Measurements from ENCODE around the gene RAC2. TPM values are rescaled to one million over a fixed set of nuclear protein-coding genes. Genes with fewer than 3 reads are reported as not detected.

RAC2 gene
- total RNA-seq, 1 donor from 2014 or later = 13.7 TPM

DNA sequence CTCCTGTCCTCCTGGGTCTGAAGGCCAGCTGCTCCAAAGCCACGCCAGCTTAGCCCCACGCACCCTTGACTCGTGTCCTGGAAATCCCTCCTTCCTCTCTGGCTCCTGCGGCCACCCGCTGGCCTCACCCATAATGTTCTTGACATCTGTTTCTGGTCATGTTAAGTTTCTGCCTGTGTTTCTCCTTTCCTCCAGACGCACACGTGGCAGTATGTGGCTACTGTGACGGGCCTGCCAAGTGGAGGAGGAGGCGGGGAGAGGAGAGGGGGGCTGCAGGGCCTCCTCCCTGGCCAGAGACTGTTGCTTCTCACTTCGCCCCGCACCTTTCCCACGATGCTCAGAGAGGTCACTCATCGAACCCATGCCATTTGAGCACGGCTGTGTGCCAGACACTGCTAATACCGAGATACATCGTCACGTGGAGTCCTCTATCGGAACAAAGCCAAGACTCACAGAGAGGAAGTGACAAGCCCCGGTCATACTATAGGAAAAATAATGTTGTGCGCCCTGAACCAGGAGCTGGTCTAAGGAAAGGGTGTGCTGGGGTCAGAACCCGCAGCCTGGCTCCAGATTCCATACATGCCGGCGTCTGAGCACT, 67.5 kb downstream of the RAC2 start:
- no peak for DNase-seq (ENCODE audit: low read depth)

DNA sequence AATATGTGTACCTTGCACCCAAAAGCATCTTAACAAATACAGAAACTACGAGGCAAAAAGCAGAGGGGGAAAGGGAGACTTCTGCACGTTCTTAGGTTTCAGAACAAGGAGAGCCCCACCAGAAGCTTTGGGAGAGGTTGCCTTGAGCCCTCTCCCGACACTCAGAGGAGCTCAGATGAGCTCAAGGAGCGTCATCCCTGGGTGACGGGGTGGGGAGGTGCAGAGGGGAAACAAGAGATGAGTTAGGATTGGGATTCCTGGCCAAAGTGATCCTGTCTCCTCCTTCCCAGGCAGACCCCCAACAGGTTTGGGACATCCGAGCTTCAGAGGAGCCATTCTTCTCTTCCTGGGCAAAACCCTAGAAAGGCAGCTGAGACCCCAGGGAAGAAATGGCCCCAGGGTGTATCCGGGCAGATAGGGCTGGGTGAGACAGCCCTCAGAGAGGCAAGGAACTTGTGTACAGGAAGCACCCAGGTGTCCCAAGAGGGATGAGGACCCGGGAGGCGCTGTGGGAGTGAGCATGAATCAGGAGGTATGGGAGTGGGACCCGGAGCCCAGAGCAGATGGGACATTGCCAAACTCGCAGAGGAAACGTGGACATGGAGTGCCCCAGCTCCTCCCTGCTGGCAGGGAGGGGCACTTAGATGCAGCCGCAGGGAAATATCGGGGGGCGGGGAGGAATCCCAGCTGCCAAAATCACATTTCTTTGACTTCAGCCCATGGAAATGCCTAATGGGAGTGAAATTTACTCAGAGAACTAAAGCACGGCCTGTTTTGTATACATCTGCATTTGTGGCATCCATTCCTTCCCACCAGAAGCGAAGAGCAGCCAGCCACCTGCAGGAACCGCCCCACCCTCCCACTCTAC, 68.4 kb downstream of the RAC2 start:
- no peak for DNase-seq (ENCODE audit: low read depth)

Other genes with a start within 250 kb of the RAC2 start
- 39.2 and 81.8 TPM in 2 replicates for gene TST, start 224.8 kb downstream of the RAC2 start, total RNA-seq
- 75.5 and 129 TPM in 2 replicates for gene MPST, start 224.5 kb downstream of the RAC2 start, total RNA-seq
- gene KCTD17, start 192.5 kb downstream of the RAC2 start, total RNA-seq = 18.1 and 31.5 TPM in 2 replicates
- gene TMPRSS6, start 134.6 kb downstream of the RAC2 start, total RNA-seq = not detected in 2 replicates
- not detected in 2 replicates for gene IL2RB, start 94.4 kb downstream of the RAC2 start, total RNA-seq
- 2.1 and 7.1 TPM in 2 replicates for gene C1QTNF6, start 56.0 kb downstream of the RAC2 start, total RNA-seq
- gene SSTR3, start 31.8 kb downstream of the RAC2 start, total RNA-seq = 0.05 TPM in 1 of 2 replicates, not detected in the other
- gene CYTH4, start 38.2 kb upstream of the RAC2 start, total RNA-seq = not detected in 2 replicates
- 6.3 and 18.8 TPM in 2 replicates for gene ELFN2, start 183.2 kb upstream of the RAC2 start, total RNA-seq
- 1.1 and 2.6 TPM in 2 replicates for gene MFNG, start 242.1 kb upstream of the RAC2 start, total RNA-seq

Data from renal cortical epithelial cell (primary cell).